Endothelial cell of umbilical vein (primary cell): Measurements from ENCODE around the gene PET100. TPM values are rescaled to one million over a fixed set of nuclear protein-coding genes. Genes with fewer than 3 reads are reported as not detected.

Experiments used
- BruUV-seq: library from RNA; stranded (reverse); fragments of 400-500 nt; replicated peaks from 2 replicates; lab custom pipeline; 2021; lab: Mats Ljungman, UMichigan
- CTCF ChIA-PET: fragments of 300-600, 350-600 bp; sonication (Branson Sonifier 250); formaldehyde crosslinking; loops from one replicate; lab custom pipeline; 2021; ENCODE audit warnings: antibody characterized with exemption, inconsistent platforms; lab: Charles Lee
- POLR2A ChIA-PET: fragments of 300-600, 350-600 bp; sonication (Branson Sonifier 250); formaldehyde crosslinking; loops from one replicate; lab custom pipeline; 2021; ENCODE audit warnings: antibody characterized with exemption, inconsistent platforms; lab: Charles Lee
- DNase-seq: peaks from one replicate; pipeline ENCODE4 v3.0.0-alpha.2; 2011; ENCODE audit warnings: low read depth, low spot score
- FAIRE-seq: peaks from 2 replicates; lab custom pipeline; 2011; peaks lifted over from hg19 to GRCh38; lab: Jason Lieb, UNC
- H2AFZ ChIP-seq: 2 replicates; pipeline ENCODE4 v1.6.0; 2012; ENCODE audit warnings: low read depth, low read length, control low read depth, inconsistent platforms
- H3K27ac ChIP-seq: 2 replicates; pipeline ENCODE4 v1.5.1; 2011; ENCODE audit warnings: low read depth, mild to moderate bottlenecking, control low read depth, low read length, moderate library complexity; ENCODE audit not compliant: insufficient read depth
- H3K27me3 ChIP-seq, 2 experiments: 2 replicates each; pipeline versions ENCODE4 v1.6.0 to v1.6.1; 2011; ENCODE audit warnings: low read length in 2 of 2, mixed read lengths in 1 of 2; ENCODE audit not compliant: control insufficient read depth in 2 of 2, insufficient read depth in 2 of 2
- H3K36me3 ChIP-seq, 2 experiments: 2 replicates in 1 of 2; 3 replicates in 1 of 2; pipeline ENCODE4 v1.5.1; 2011; ENCODE audit warnings: low read length in 2 of 2, mild to moderate bottlenecking in 1 of 2, moderate library complexity in 1 of 2; ENCODE audit not compliant: control insufficient read depth in 2 of 2, insufficient read depth in 2 of 2; ENCODE audit errors: extremely low read depth in 1 of 2
- H3K4me1 ChIP-seq: 3 replicates; pipeline ENCODE4 v1.5.1; 2011; ENCODE audit warnings: mild to moderate bottlenecking, low read length; ENCODE audit not compliant: control insufficient read depth, insufficient read depth; ENCODE audit errors: extremely low read depth
- H3K4me2 ChIP-seq: 2 replicates; pipeline ENCODE4 v1.6.1; 2011; ENCODE audit warnings: low read length, control low read depth, mixed read lengths; ENCODE audit not compliant: insufficient read depth
- H3K4me3 ChIP-seq, 3 experiments: fragments of 200-600 bp in 1 of 3; sonication (generic), shearing (Covaris generic) in 1 of 3; replicated peaks in 1 of 3; 2 replicates each; pipeline ENCODE4 v1.5.1; 2011 to 2016; ENCODE audit warnings: control low read depth in 3 of 3, low read length in 3 of 3, mild to moderate bottlenecking in 2 of 3, inconsistent platforms in 1 of 3, low read depth in 1 of 3, moderate library complexity in 1 of 3; ENCODE audit not compliant: insufficient read depth in 1 of 3
- H3K79me2 ChIP-seq: 2 replicates; pipeline ENCODE4 v1.6.0; 2012; ENCODE audit warnings: low read length, inconsistent platforms; ENCODE audit not compliant: control insufficient read depth, insufficient read depth
- H3K9ac ChIP-seq: replicated peaks from 2 replicates; pipeline ENCODE3; 2011; ENCODE audit warnings: low read length, control low read depth; ENCODE audit not compliant: insufficient read depth; ENCODE audit errors: extremely low read depth
- H3K9me1 ChIP-seq: replicated peaks from 3 replicates; pipeline ENCODE4 v1.6.0; 2011; ENCODE audit warnings: mild to moderate bottlenecking, low read length; ENCODE audit not compliant: control insufficient read depth, insufficient read depth; ENCODE audit errors: extremely low read depth
- H3K9me3 ChIP-seq: replicated peaks from 2 replicates; pipeline ENCODE4 v1.5.1; 2012; ENCODE audit warnings: low read length, inconsistent platforms; ENCODE audit not compliant: control insufficient read depth, insufficient read depth
- H4K20me1 ChIP-seq: replicated peaks from 2 replicates; pipeline ENCODE3; 2011; ENCODE audit warnings: mild to moderate bottlenecking, low read length; ENCODE audit not compliant: control insufficient read depth, insufficient read depth; ENCODE audit errors: extremely low read depth
- EZH2 ChIP-seq: IDR thresholded peaks from 2 replicates; pipeline ENCODE4 v1.6.1; 2012; ENCODE audit warnings: borderline replicate concordance, low read depth, mild to moderate bottlenecking, moderate library complexity, low read length, inconsistent platforms; ENCODE audit not compliant: severe bottlenecking
- FOS ChIP-seq: IDR thresholded peaks from 2 replicates; pipeline ENCODE4 v1.6.1; 2011; ENCODE audit warnings: mild to moderate bottlenecking, low read length, moderate library complexity, borderline replicate concordance; ENCODE audit not compliant: insufficient read depth
- GATA2 ChIP-seq: IDR thresholded peaks from 2 replicates; pipeline ENCODE4 v1.7.0; 2011; ENCODE audit warnings: low read depth, mild to moderate bottlenecking, moderate library complexity, mixed read lengths, low read length; ENCODE audit not compliant: insufficient read length, insufficient read depth
- JUN ChIP-seq: IDR thresholded peaks from 2 replicates; pipeline ENCODE4 v1.6.1; 2011; ENCODE audit warnings: borderline replicate concordance, low read depth; ENCODE audit not compliant: insufficient read length, insufficient read depth
- MYC ChIP-seq: IDR thresholded peaks from one replicate; pipeline ENCODE4 v1.6.1; 2011; ENCODE audit warnings: mild to moderate bottlenecking, low read depth, low read length
- POLR2A ChIP-seq: IDR thresholded peaks from 2 replicates; pipeline ENCODE4 v1.6.1; 2012; ENCODE audit warnings: low read depth, mild to moderate bottlenecking, control low read depth, low read length
- POLR2AphosphoS5 ChIP-seq: IDR thresholded peaks from 2 replicates; pipeline ENCODE4 v1.6.1; 2012; ENCODE audit warnings: low read depth, mild to moderate bottlenecking, control low read depth, low read length, moderate library complexity; ENCODE audit not compliant: insufficient read depth
- dilution Hi-C: fragments of 300-500 bp; cut with MboI; formaldehyde crosslinking; loops from one replicate; pipeline ENCODE4 v1.15.0; 2019; ENCODE audit warnings: low sequenced_read_pairs; ENCODE audit not compliant: extremely low pct_ligation_motif_present
- intact Hi-C: fragments of 100-400 bp; cut with micrococcal nuclease; formaldehyde crosslinking; loops from one replicate; pipeline ENCODE4 v1.10.0; 2022
- polyA plus RNA-seq, 4 experiments: library from polyadenylated mRNA; depleted of rRNA in 3 of 4; stranded (reverse) in 3 of 4; unstranded in 1 of 4; fragments of >200 nt; gene quantifications; 2 replicates each; pipeline versions ENCODE4 v1.2.1 to v1.2.3, GENCODE V29; 2011 to 2012; ENCODE audit warnings: missing spikeins in 1 of 4
- total RNA-seq: library from RNA; stranded (reverse); gene quantifications from 2 replicates; pipeline ENCODE4 v1.2.3, GENCODE V29; 2021
- TF ChIP-seq, protein P1 (sequence below): IDR thresholded peaks from 2 replicates; pipeline ENCODE4 v1.6.1; 2011; ENCODE audit not compliant: insufficient read depth, insufficient read length
- TF ChIP-seq, protein P2 (sequence below), 2 donors: IDR thresholded peaks; 1 replicate in 1 of 2; 2 replicates in 1 of 2; pipeline ENCODE4 v1.5.1; 2011; ENCODE audit warnings: low read length in 2 of 2, mild to moderate bottlenecking in 2 of 2, moderate library complexity in 2 of 2, control low read depth in 1 of 2, inconsistent platforms in 1 of 2, low read depth in 1 of 2; ENCODE audit not compliant: insufficient read depth in 1 of 2; ENCODE audit errors: extremely low read depth in 1 of 2

The PET100 gene
- total and polyA plus RNA-seq, 2 donors (not counting 3 experiments of a cell fraction or from before 2014, with no cell fraction given) = 55.0 to 172 TPM

DNA sequence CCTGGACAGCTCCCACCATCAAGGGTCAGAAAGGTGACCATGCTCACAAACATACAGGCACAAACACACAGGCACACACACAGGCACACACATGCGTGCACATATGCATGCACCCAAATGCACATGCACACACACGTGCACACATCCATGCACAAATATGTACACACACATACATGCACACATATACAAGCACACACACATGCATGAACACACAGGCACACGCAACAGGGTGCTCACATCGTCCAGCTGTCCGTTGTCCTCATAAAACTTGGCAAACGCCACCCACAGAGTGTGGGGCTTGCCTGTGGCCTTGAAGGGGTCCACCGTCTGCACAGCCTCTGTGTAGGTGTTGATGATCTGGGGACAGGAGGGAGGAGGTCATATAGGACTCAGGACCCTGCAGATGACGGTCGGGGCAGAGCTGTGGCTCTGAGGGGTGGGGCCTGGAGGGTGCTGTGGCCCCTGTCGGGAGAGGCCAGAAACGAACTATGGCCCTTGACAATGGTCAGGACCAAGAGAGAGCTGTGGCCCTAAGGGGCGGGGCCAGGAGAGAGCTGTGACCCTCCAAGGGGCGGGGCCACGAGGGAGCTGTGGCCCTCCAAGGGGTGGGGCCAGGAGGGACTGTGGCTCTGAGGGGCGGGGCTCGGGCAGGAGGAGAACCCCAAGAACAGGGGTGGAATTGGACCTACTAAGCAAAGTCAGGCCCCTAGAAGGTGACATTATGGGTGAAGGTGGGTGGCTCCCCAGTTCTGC, 6.5 kb upstream of the PET100 start:
- Histone ChIP-seq H3K36me3 (peaks cover 2 to 37% of the 10 kb centered on the region in 2 experiments), H3K4me2 (no peak overlapping the region), H4K20me1 (no peaks in the 10 kb centered on the region), H3K27me3 (no peaks in the 10 kb centered on the region), H3K9me1 (no peaks in the 10 kb centered on the region), H3K79me2 (peaks cover 17% of the 10 kb centered on the region), H3K4me3 (no peak overlapping the region), H3K9ac (no peak overlapping the region), H2AFZ (no peak overlapping the region), H3K4me1 (no peaks in the 10 kb centered on the region), H3K27ac (no peak overlapping the region), H3K9me3 (no peaks in the 10 kb centered on the region)
- POLR2A ChIA-PET = interaction anchor here (0.6 kb wide), 1 partner anchor 75 kb away, joined by 3 read pairs; no protein-coding TSS in a partner anchor
- CTCF ChIA-PET = interaction anchor here (1.4 kb wide), 1 partner anchor 55 kb away, joined by 6 read pairs; no protein-coding TSS in a partner anchor
- no TSS peak for BruUV-seq
- DNase-seq (no peak), FAIRE-seq (no peak)
- no peak for TF ChIP-seq JUN
- TF ChIP-seq POLR2A = no peak
- TF ChIP-seq EZH2 = no peak
- no peak for TF ChIP-seq FOS
- TF ChIP-seq, protein P1, sequence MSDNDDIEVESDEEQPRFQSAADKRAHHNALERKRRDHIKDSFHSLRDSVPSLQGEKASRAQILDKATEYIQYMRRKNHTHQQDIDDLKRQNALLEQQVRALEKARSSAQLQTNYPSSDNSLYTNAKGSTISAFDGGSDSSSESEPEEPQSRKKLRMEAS = no peak
- TF ChIP-seq MYC = no peak
- no peak for TF ChIP-seq POLR2AphosphoS5
- TF ChIP-seq, protein P2, sequence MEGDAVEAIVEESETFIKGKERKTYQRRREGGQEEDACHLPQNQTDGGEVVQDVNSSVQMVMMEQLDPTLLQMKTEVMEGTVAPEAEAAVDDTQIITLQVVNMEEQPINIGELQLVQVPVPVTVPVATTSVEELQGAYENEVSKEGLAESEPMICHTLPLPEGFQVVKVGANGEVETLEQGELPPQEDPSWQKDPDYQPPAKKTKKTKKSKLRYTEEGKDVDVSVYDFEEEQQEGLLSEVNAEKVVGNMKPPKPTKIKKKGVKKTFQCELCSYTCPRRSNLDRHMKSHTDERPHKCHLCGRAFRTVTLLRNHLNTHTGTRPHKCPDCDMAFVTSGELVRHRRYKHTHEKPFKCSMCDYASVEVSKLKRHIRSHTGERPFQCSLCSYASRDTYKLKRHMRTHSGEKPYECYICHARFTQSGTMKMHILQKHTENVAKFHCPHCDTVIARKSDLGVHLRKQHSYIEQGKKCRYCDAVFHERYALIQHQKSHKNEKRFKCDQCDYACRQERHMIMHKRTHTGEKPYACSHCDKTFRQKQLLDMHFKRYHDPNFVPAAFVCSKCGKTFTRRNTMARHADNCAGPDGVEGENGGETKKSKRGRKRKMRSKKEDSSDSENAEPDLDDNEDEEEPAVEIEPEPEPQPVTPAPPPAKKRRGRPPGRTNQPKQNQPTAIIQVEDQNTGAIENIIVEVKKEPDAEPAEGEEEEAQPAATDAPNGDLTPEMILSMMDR (IDR thresholded peaks at IDR 0.05; ENCODE audit: extremely low read depth in 1 of 2, insufficient read depth in 1 of 2, low read depth in 1 of 2, low read length in 2 of 2) = no peak
- TF ChIP-seq GATA2 = no peak
- intact Hi-C loops (no loop called here), dilution Hi-C loops (no loop called here)
